Fibroblast of mammary gland (primary cell): Measurements from ENCODE around the gene CD109.

Experiments
- DNase-seq: peaks from one replicate; pipeline ENCODE4 v3.0.0-alpha.2; 2010; ENCODE audit warnings: low read depth
- H3K4me3 ChIP-seq: 2 replicates; pipeline ENCODE4 v1.5.1; 2011; ENCODE audit warnings: low read depth, mild to moderate bottlenecking, low read length, moderate library complexity; ENCODE audit not compliant: control insufficient read depth
- TF ChIP-seq, protein P1 (sequence below): conservative IDR thresholded peaks from 2 replicates; pipeline ENCODE4 v1.5.1; 2011; ENCODE audit warnings: low read depth, low read length, inconsistent platforms; ENCODE audit not compliant: control insufficient read depth, insufficient read depth

Gene CD109

DNA sequence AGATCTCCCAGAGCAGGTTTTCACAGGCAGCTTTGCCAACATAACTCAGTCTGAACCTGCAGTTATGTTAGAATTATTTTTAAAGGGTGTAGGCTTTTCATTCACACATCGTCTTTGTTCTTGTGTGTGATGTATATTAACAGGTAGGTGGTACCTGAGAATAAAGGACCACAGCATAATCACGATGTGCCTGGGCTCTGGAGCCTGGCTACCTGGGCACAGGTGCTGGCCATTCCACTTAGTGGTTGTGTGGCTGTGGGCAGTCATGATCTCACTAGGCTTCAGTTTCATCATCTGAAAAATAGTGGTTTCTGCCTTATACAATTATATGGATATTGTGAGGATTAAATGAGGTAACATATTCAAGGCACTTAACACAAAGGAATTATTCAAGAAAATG lies 6.4 kb downstream of the CD109 start:
- DNase-seq: no peak
- no peak overlapping the region for H3K4me3 ChIP-seq
- TF ChIP-seq, protein P1, sequence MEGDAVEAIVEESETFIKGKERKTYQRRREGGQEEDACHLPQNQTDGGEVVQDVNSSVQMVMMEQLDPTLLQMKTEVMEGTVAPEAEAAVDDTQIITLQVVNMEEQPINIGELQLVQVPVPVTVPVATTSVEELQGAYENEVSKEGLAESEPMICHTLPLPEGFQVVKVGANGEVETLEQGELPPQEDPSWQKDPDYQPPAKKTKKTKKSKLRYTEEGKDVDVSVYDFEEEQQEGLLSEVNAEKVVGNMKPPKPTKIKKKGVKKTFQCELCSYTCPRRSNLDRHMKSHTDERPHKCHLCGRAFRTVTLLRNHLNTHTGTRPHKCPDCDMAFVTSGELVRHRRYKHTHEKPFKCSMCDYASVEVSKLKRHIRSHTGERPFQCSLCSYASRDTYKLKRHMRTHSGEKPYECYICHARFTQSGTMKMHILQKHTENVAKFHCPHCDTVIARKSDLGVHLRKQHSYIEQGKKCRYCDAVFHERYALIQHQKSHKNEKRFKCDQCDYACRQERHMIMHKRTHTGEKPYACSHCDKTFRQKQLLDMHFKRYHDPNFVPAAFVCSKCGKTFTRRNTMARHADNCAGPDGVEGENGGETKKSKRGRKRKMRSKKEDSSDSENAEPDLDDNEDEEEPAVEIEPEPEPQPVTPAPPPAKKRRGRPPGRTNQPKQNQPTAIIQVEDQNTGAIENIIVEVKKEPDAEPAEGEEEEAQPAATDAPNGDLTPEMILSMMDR: no peak

DNA sequence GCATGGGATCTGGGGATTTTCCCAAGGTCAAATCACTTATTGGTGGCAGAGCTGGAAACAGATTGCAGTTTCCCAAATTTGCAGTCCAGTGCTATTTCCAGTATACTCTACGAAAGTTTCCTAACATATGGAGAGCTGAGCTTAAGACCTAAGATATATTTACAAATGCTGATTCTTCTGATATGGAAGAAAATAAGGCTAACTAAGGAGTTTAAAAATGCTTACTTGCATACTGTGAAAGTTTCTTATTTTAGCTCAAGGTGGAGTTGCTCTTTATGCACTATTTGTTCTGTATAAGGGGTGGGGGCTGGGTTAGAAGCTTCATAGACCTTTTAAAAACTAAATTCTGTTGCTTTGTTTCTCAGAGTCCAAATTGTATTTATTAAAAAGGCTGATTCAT lies 7.5 kb downstream of the CD109 start:
- no peak overlapping the region for H3K4me3 ChIP-seq
- no peak for DNase-seq
- TF ChIP-seq, protein P1: no peak

DNA sequence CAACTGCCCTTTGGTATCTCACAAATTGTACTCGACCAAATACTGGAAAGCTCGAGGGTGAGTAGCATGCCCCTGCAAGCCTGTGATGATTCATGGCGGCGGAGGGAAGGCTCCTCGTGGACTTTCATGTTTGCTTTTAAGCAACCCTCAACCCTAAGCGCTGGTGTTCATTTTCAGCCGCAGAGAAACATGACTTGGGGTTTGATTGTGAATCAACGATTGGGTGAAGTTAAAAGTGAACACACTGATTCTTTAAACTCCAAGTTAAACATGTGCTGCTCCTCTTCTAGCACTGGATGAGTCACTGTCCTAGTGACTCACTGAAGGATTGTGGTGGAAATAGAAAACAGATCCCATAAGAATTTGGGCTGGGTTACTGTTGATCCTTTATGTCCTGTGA lies 8.3 kb downstream of the CD109 start:
- TF ChIP-seq, protein P1: no peak
- peak; percentile 100 for DNase-seq
- H3K4me3 ChIP-seq: no peak overlapping the region

DNA sequence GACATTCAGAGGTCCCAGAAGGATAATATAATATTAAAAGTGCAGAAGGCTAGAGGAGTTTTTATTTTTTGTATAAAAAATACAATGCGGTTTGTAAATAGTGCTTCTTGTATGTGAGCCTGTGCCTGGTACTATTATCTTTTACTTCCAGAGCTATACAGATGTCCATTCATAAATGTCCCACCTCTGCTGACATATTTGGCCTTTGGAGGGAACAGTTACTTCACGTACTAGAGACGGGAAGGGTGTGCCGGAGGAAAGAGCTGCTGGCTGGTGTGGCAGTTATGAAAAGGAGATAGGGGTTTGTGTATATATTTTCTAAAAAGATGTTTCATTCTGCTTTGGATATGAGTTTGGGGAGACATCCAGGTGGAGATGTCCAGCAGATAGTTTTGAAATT lies 8.8 kb downstream of the CD109 start:
- peak; percentile 61 for DNase-seq
- TF ChIP-seq, protein P1: no peak
- no peak overlapping the region for H3K4me3 ChIP-seq

DNA sequence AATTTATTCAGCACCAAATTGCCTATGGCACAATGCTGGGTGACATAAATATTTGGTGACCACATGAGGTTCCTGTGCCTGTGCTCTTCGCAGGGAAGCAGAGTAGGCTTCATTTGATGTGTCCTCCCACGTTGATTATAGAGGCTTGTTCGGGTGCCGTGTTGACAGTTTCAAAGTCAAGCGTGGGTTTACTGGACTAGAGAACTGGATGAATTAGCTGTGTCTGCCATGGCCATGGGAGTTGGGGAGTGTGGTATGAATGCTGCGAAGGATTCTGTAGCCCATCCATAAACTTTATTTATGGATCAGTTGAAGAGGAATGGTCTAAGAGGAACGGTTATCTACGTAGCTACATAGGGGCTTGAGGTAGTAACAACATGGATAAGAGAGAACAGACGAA lies 11.0 kb downstream of the CD109 start:
- no peak overlapping the region for H3K4me3 ChIP-seq
- no peak for DNase-seq
- TF ChIP-seq, protein P1: no peak

DNA sequence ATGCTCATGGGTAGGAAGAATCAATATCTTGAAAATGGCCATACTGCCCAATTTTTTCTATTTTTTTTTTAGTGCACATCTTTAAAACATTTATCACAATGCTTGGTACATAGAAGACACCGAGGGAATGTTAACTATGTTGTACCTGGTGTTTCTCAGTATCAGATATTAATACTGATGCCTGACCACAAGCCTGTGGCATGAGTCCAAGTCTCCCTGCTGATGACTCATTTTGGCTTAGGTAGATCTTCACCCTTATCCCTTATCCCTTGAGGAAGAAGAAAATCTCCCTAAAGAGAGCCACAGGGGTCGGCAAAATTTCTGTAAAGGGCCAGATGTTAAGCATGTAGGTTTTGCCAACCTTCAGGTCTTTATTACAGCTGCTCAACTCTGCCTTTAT lies 14.5 kb downstream of the CD109 start:
- TF ChIP-seq, protein P1: no peak
- peak; percentile 85 for DNase-seq
- no peak overlapping the region for H3K4me3 ChIP-seq

DNA sequence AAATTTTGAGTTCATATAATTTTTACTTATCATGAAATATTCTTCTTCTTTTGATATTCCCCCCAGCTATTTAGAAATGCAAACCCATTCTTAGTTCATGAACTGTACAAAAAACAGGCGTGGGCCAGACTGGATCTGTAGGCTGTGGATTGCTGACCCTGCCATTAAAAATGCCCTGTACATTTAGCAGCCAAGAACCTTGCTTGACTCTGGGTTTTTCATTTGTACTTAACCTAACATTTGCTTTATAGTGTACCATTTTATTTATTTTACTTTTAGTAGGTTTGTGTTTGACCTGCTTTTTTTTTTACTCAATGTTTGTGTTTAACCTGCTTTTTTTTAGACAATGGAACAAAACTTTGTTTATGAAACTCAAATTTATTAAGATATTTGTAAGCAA lies 14.9 kb downstream of the CD109 start:
- H3K4me3 ChIP-seq: no peak overlapping the region
- DNase-seq: no peak
- TF ChIP-seq, protein P1: no peak
